ENCODE data around the gene GJD4. TPM values are rescaled to one million over a fixed set of nuclear protein-coding genes. Genes with fewer than 3 reads are reported as not detected.

Gene GJD4
- polyA plus RNA-seq, 3 donors: not detected

- no peak overlapping the region for H3K27ac ChIP-seq (ENCODE audit: low read depth in 1 of 2, low read length in 2 of 2)
- H3K9ac ChIP-seq (ENCODE audit: insufficient read depth, low read length, poor library complexity, severe bottlenecking): no peak overlapping the region
- no peak for DNase-seq
- no peaks in the 10 kb centered on the region for H3K27me3 ChIP-seq (ENCODE audit: control insufficient read depth in 2 of 2, insufficient read depth in 2 of 2, low read length in 2 of 2)
- no peak overlapping the region for H2AFZ ChIP-seq (ENCODE audit: insufficient read depth, low read depth, low read length, poor library complexity, severe bottlenecking)
- Mint-ChIP-seq H3K9me3 (peaks cover 0 to 6% (median 1%) of the 10 kb centered on the region in 7 donors), H3K4me1 (no peaks in the 10 kb centered on the region), H3K27me3 (ENCODE audit: low read depth in 3 of 3) (peaks cover 2 to 9% (median 6%) of the 10 kb centered on the region in 3 donors), H3K4me3 (no peak overlapping the region), H3K36me3 (no peaks in the 10 kb centered on the region), H3K27ac (peak overlapping the region in 1 of 7 donors; percentile 8)
- no peaks in the 10 kb centered on the region for H3K9me3 ChIP-seq (replicated peaks in 1 of 2; ENCODE audit: control insufficient read depth in 1 of 2, insufficient read depth in 1 of 2, low read length in 2 of 2)
- 91% methylated on average over 3 of the region's 6 CpGs for WGBS (ENCODE audit: insufficient coverage)
- no peaks in the 10 kb centered on the region for H3K79me2 ChIP-seq (ENCODE audit: insufficient read depth, low read length)
- H3K36me3 ChIP-seq (replicated peaks in 1 of 2; ENCODE audit: control insufficient read depth in 1 of 2, insufficient read depth in 2 of 2, low read length in 2 of 2): no peaks in the 10 kb centered on the region
- intact Hi-C loops (cut with micrococcal nuclease): no loop called here
- H3K4me1 ChIP-seq (ENCODE audit: control insufficient read depth in 1 of 2, insufficient read depth in 2 of 2, low read length in 2 of 2): no peaks in the 10 kb centered on the region
- H4K20me1 ChIP-seq (ENCODE audit: insufficient read depth, low read length): no peaks in the 10 kb centered on the region
- TF ChIP-seq CTCF (IDR thresholded peaks at IDR 0.05): no peak
- no peak overlapping the region for H3K4me2 ChIP-seq (replicated peaks; ENCODE audit: extremely low read depth, low read length, poor library complexity, severe bottlenecking)
- no peak overlapping the region for H3K4me3 ChIP-seq (replicated peaks in 1 of 3; ENCODE audit: low read depth in 2 of 3, low read length in 3 of 3)
Measured at GRCh38 chr10:35581655-35582054, 23.5 kb upstream of the GJD4 start.

GRCh38 chr10:35584946-35585345 is 20.2 kb upstream of the GJD4 start:
- TF ChIP-seq CTCF (IDR thresholded peaks at IDR 0.05): no peak
- Mint-ChIP-seq H3K27ac (peak overlapping the region in 1 of 7 donors; percentile 49), H3K36me3 (no peaks in the 10 kb centered on the region), H3K4me1 (no peaks in the 10 kb centered on the region), H3K27me3 (ENCODE audit: low read depth in 3 of 3) (peaks cover 6 to 7% (median 7%) of the 10 kb centered on the region in 3 donors), H3K4me3 (no peak overlapping the region), H3K9me3 (peaks cover 0 to 6% (median 1%) of the 10 kb centered on the region in 7 donors)
- intact Hi-C loops (cut with micrococcal nuclease): no loop called here
- 97% methylated on average over 9 of the region's 9 CpGs for WGBS (ENCODE audit: insufficient coverage)
- H3K27ac ChIP-seq (ENCODE audit: low read depth in 1 of 2, low read length in 2 of 2): no peak overlapping the region
- no peaks in the 10 kb centered on the region for H3K36me3 ChIP-seq (replicated peaks in 1 of 2; ENCODE audit: control insufficient read depth in 1 of 2, insufficient read depth in 2 of 2, low read length in 2 of 2)
- H3K4me3 ChIP-seq (replicated peaks in 1 of 3; ENCODE audit: low read depth in 2 of 3, low read length in 3 of 3): no peak overlapping the region
- H3K4me2 ChIP-seq (replicated peaks; ENCODE audit: extremely low read depth, low read length, poor library complexity, severe bottlenecking): no peak overlapping the region
- H3K79me2 ChIP-seq (ENCODE audit: insufficient read depth, low read length): no peaks in the 10 kb centered on the region
- no peak overlapping the region for H2AFZ ChIP-seq (ENCODE audit: insufficient read depth, low read depth, low read length, poor library complexity, severe bottlenecking)
- no peaks in the 10 kb centered on the region for H3K9me3 ChIP-seq (replicated peaks in 1 of 2; ENCODE audit: control insufficient read depth in 1 of 2, insufficient read depth in 1 of 2, low read length in 2 of 2)
- DNase-seq: no peak
- H3K27me3 ChIP-seq (ENCODE audit: control insufficient read depth in 2 of 2, insufficient read depth in 2 of 2, low read length in 2 of 2): no peaks in the 10 kb centered on the region
- no peaks in the 10 kb centered on the region for H4K20me1 ChIP-seq (ENCODE audit: insufficient read depth, low read length)
- H3K4me1 ChIP-seq (ENCODE audit: control insufficient read depth in 1 of 2, insufficient read depth in 2 of 2, low read length in 2 of 2): no peaks in the 10 kb centered on the region
- no peak overlapping the region for H3K9ac ChIP-seq (ENCODE audit: insufficient read depth, low read length, poor library complexity, severe bottlenecking)

Data from CD14-positive monocyte (primary cell).